Activated T-helper 1 cell treated with anti-CD3 and anti-CD28 coated beads, Interleukin-12 subunit alpha, Interleukin-12 subunit beta, Interleukin-2, Interleukin-4 antibody, amounts not matched to agents 30 ng/mL and 10 ng/mL and 1 ng/mL, durations not matched to agents 14 hours and 24 hours and 36 hours (primary cell): ENCODE data around the gene WDR93. TPM values are rescaled to one million over a fixed set of nuclear protein-coding genes. Genes with fewer than 3 reads are reported as not detected.

Experiments
- DNase-seq: peaks from one replicate; pipeline ENCODE4 v3.0.0; 2021; ENCODE audit warnings: low spot score
- H3K27ac Mint-ChIP-seq: one replicate; pipeline ENCODE4 v1.8.0; 2021; ENCODE audit warnings: mild to moderate bottlenecking, mixed read lengths
- H3K27me3 Mint-ChIP-seq: one replicate; pipeline ENCODE4 v1.8.0; 2022; ENCODE audit warnings: mild to moderate bottlenecking, moderate library complexity, mixed read lengths; ENCODE audit not compliant: insufficient read depth
- H3K36me3 Mint-ChIP-seq: one replicate; pipeline ENCODE4 v1.8.0; 2021; ENCODE audit warnings: low read depth, mixed read lengths
- H3K4me1 Mint-ChIP-seq: one replicate; pipeline ENCODE4 v1.8.0; 2021; ENCODE audit warnings: low read depth, mixed read lengths
- H3K4me3 Mint-ChIP-seq: one replicate; pipeline ENCODE4 v1.8.0; 2021; ENCODE audit warnings: mild to moderate bottlenecking, moderate library complexity, mixed read lengths
- H3K9me3 Mint-ChIP-seq: one replicate; pipeline ENCODE4 v1.8.0; 2021; ENCODE audit warnings: mixed read lengths
- intact Hi-C: fragments of 100-400 bp; cut with micrococcal nuclease; formaldehyde crosslinking; loops from one replicate; pipeline ENCODE4 v1.15.1; 2024
- total RNA-seq: library from RNA; stranded (reverse); gene quantifications from 2 replicates; pipeline ENCODE4 v1.2.3, GENCODE V29; 2022

The WDR93 gene
- total RNA-seq, 1 donor from 2014 or later, result not detected

- peaks cover 8% of the 10 kb centered on the region for H3K9me3 Mint-ChIP-seq
- H3K36me3 Mint-ChIP-seq, result no peaks in the 10 kb centered on the region
- H3K27ac Mint-ChIP-seq, result no peak overlapping the region
- no peaks in the 10 kb centered on the region for H3K4me1 Mint-ChIP-seq
- no peak for DNase-seq
- H3K27me3 Mint-ChIP-seq, result peaks cover 9% of the 10 kb centered on the region
- no peak overlapping the region for H3K4me3 Mint-ChIP-seq
- intact Hi-C loops, result no loop called here
Measured at GRCh38 chr15:89728254-89728653, 37.6 kb downstream of the WDR93 start.

- DNase-seq, result no peak
- Mint-ChIP-seq H3K36me3 (no peaks in the 10 kb centered on the region), H3K4me3 (no peak overlapping the region), H3K9me3 (no peaks in the 10 kb centered on the region), H3K4me1 (no peaks in the 10 kb centered on the region), H3K27ac (no peak overlapping the region), H3K27me3 (peaks cover 13% of the 10 kb centered on the region)
- intact Hi-C loops, result no loop called here
Measured at GRCh38 chr15:89731275-89731674, 40.7 kb downstream of the WDR93 start.

DNA sequence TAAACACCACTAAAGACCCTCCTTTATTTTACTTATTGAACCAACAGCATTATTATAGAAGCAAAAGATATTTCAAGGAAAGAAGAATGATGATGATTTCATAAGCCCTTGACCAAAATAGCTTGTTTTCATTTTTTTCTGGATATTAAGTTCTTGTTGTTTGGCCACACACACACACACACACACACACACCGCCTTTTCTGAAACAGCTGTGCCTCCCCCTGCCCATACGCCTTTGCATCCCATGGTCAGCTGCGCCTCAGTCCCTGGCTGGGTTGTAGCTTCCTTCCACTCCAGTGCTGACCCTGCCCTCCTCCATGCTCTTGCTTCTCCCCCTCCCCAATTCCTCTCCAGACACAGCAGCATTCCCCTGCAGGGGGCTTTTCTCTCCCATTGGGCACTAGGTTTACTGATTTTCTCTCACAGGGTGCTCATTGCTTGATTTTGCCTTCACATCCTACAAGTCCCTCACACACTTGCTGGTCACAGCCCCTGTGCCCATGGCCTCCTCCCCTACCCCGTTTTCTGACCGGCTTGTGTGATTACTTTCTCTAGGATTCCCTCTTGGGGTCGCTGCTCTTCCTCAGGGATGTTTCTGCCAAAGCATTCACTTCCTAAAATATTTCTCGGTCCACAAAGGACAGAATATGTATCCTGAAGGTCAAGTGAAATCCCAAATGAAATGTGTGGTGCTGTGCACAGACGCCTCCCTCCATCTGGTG is 42.0 kb downstream of the WDR93 start:
- peaks cover 2% of the 10 kb centered on the region for H3K36me3 Mint-ChIP-seq
- H3K4me3 Mint-ChIP-seq, result no peak overlapping the region
- DNase-seq, result no peak
- H3K27ac Mint-ChIP-seq, result no peak overlapping the region
- H3K4me1 Mint-ChIP-seq, result no peaks in the 10 kb centered on the region
- intact Hi-C loops, result no loop called here
- no peaks in the 10 kb centered on the region for H3K9me3 Mint-ChIP-seq
- peaks cover 13% of the 10 kb centered on the region for H3K27me3 Mint-ChIP-seq

GRCh38 chr15:89735773-89736172 is 45.2 kb downstream of the WDR93 start:
- H3K36me3 Mint-ChIP-seq, result peaks cover 2% of the 10 kb centered on the region
- intact Hi-C loops, result no loop called here
- no peaks in the 10 kb centered on the region for H3K4me1 Mint-ChIP-seq
- no peaks in the 10 kb centered on the region for H3K9me3 Mint-ChIP-seq
- no peak overlapping the region for H3K4me3 Mint-ChIP-seq
- no peak for DNase-seq
- no peak overlapping the region for H3K27ac Mint-ChIP-seq
- peaks cover 13% of the 10 kb centered on the region for H3K27me3 Mint-ChIP-seq

GRCh38 chr15:89740137-89740536 is 49.5 kb downstream of the WDR93 start:
- peaks cover 2% of the 10 kb centered on the region for H3K36me3 Mint-ChIP-seq
- H3K27me3 Mint-ChIP-seq, result peaks cover 14% of the 10 kb centered on the region
- H3K4me3 Mint-ChIP-seq, result no peak overlapping the region

GRCh38 chr15:89743011-89743410 is 52.4 kb downstream of the WDR93 start:
- H3K9me3 Mint-ChIP-seq, result no peaks in the 10 kb centered on the region
- H3K4me1 Mint-ChIP-seq, result no peaks in the 10 kb centered on the region
- no peak overlapping the region for H3K27ac Mint-ChIP-seq
- no peak overlapping the region for H3K4me3 Mint-ChIP-seq
- intact Hi-C loops, result no loop called here
- no peak for DNase-seq
- H3K27me3 Mint-ChIP-seq, result peaks cover 7% of the 10 kb centered on the region
- H3K36me3 Mint-ChIP-seq, result no peaks in the 10 kb centered on the region

More at GRCh38 chr15:89740137-89740536, 49.5 kb downstream of the WDR93 start:
- DNase-seq, result peak; percentile 53
- intact Hi-C loops, result loop anchor here (1.0 kb wide), 3 partner anchors 135 to 347 kb away; no protein-coding TSS in a partner anchor
- Mint-ChIP-seq H3K27ac (no peak overlapping the region), H3K9me3 (no peaks in the 10 kb centered on the region), H3K4me1 (no peaks in the 10 kb centered on the region)

- Mint-ChIP-seq H3K27me3 (peaks cover 8% of the 10 kb centered on the region), H3K4me1 (no peaks in the 10 kb centered on the region), H3K27ac (no peak overlapping the region), H3K4me3 (no peak overlapping the region), H3K9me3 (no peaks in the 10 kb centered on the region), H3K36me3 (no peaks in the 10 kb centered on the region)
- intact Hi-C loops, result no loop called here
- no peak for DNase-seq
Measured at GRCh38 chr15:89743594-89743993, 53.0 kb downstream of the WDR93 start.

DNA sequence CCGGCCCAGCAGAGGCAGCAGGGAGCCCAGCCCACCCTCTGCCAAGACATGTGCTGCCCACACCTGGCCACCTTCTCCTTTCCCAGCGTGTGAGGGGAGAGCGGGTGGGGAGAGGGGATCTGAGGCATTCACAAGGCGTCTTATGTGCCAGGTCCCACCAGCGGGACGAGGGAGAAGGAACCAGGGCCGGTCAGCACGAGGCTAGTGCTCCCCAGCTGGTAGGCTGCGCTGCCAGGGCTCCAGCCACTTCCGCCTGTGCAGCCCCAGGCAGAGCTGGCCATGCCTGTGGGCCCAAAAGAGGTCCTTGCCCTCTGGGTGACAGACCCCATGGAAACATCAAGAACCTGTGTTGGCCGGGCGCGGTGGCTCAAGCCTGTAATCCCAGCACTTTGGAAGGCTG is 54.5 kb downstream of the WDR93 start:
- no peaks in the 10 kb centered on the region for H3K4me1 Mint-ChIP-seq
- intact Hi-C loops, result no loop called here
- peaks cover 20% of the 10 kb centered on the region for H3K27me3 Mint-ChIP-seq
- DNase-seq, result no peak
- H3K27ac Mint-ChIP-seq, result no peak overlapping the region
- no peak overlapping the region for H3K4me3 Mint-ChIP-seq
- H3K9me3 Mint-ChIP-seq, result no peaks in the 10 kb centered on the region
- no peaks in the 10 kb centered on the region for H3K36me3 Mint-ChIP-seq

GRCh38 chr15:89745768-89746167 is 55.2 kb downstream of the WDR93 start:
- Mint-ChIP-seq H3K36me3 (no peaks in the 10 kb centered on the region), H3K27ac (no peak overlapping the region), H3K9me3 (no peaks in the 10 kb centered on the region), H3K4me1 (no peaks in the 10 kb centered on the region), H3K4me3 (no peak overlapping the region), H3K27me3 (peaks cover 20% of the 10 kb centered on the region)
- no peak for DNase-seq
- intact Hi-C loops, result no loop called here

- Mint-ChIP-seq H3K4me1 (no peaks in the 10 kb centered on the region), H3K36me3 (no peaks in the 10 kb centered on the region), H3K27me3 (peaks cover 18% of the 10 kb centered on the region), H3K4me3 (no peak overlapping the region), H3K27ac (no peak overlapping the region), H3K9me3 (no peaks in the 10 kb centered on the region)
- intact Hi-C loops, result no loop called here
- no peak for DNase-seq
Measured at GRCh38 chr15:89746386-89746780, 55.8 kb downstream of the WDR93 start.

- no peaks in the 10 kb centered on the region for H3K36me3 Mint-ChIP-seq
- intact Hi-C loops, result no loop called here
- no peak overlapping the region for H3K27ac Mint-ChIP-seq
- H3K27me3 Mint-ChIP-seq, result peaks cover 20% of the 10 kb centered on the region
- peak overlapping the region; percentile 3 for H3K4me3 Mint-ChIP-seq
- no peak for DNase-seq
- H3K4me1 Mint-ChIP-seq, result no peaks in the 10 kb centered on the region
- H3K9me3 Mint-ChIP-seq, result no peaks in the 10 kb centered on the region
Measured at GRCh38 chr15:89747708-89748682, 57.4 kb downstream of the WDR93 start.

DNA sequence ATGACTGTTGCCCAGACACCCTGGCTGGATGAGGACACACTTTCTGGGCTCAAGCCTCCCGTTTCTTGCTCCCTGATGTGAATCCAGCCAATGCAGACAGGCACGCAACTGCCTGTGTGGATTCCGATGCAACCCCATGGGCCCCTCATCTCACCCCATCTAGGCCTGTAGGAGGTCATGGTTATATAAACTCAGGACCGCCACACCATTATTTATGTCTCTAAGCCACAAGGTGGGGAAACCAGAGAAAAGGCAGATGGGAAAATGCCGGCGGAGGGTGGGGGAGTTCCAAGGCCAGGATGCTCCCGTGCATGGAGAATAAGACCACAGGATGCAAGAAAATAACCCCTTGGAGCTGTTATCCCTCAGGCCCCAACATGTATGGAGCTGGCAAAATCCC is 58.4 kb downstream of the WDR93 start:
- Mint-ChIP-seq H3K27ac (no peak overlapping the region), H3K9me3 (no peaks in the 10 kb centered on the region), H3K4me3 (peak overlapping the region; percentile 84), H3K4me1 (no peaks in the 10 kb centered on the region), H3K27me3 (peaks cover 23% of the 10 kb centered on the region), H3K36me3 (no peaks in the 10 kb centered on the region)
- intact Hi-C loops, result no loop called here
- no peak for DNase-seq

DNA sequence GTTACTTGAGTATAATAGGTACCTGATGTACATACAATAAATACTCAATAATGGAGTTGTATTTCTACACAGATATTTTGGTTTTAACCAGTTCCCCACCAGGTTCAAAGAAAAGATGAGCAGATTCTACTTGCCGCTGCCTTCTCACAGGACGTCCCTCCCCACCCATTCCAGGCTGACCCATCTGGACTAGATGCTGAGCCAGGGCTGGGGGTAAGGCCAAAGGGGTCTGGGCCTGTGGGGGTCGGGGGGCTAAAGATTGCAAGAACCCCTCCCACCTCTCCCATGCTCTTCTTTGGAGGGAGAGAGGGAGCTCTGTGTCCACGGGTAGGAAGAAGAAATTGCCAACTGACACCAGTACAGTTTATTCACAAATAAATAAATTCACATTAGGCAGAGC is 58.9 kb downstream of the WDR93 start:
- Mint-ChIP-seq H3K4me1 (no peaks in the 10 kb centered on the region), H3K27me3 (peaks cover 23% of the 10 kb centered on the region), H3K27ac (no peak overlapping the region), H3K36me3 (no peaks in the 10 kb centered on the region), H3K9me3 (no peaks in the 10 kb centered on the region), H3K4me3 (peak overlapping the region; percentile 84)
- no peak for DNase-seq
- intact Hi-C loops, result no loop called here
